Endodermal cell (in vitro differentiated cells): ENCODE data around the gene SLC35B2. TPM values are rescaled to one million over a fixed set of nuclear protein-coding genes. Genes with fewer than 3 reads are reported as not detected.
A peak's percentile ranks its signal among the peaks of the same experiment; 100 is the strongest.

Experiments
- DNase-seq: peaks from one replicate; pipeline ENCODE4 v3.0.0-alpha.2; 2017
- H3K27ac ChIP-seq: 2 replicates; pipeline ENCODE4 v1.5.1; 2013; ENCODE audit warnings: mild to moderate bottlenecking, low read depth, low read length, moderate library complexity
- H3K27me3 ChIP-seq: 2 replicates; pipeline ENCODE4 v1.6.1; 2013; ENCODE audit warnings: mild to moderate bottlenecking, low read length, moderate library complexity; ENCODE audit not compliant: insufficient read depth, control insufficient read depth, poor library complexity, severe bottlenecking
- H3K36me3 ChIP-seq: 2 replicates; pipeline ENCODE4 v1.7.0; 2013; ENCODE audit warnings: mild to moderate bottlenecking, low read length, moderate library complexity; ENCODE audit not compliant: control insufficient read depth, insufficient read depth
- H3K4me1 ChIP-seq: one replicate; pipeline ENCODE4 v1.7.0; 2013; ENCODE audit warnings: low read length; ENCODE audit not compliant: control insufficient read depth, insufficient read depth
- H3K4me3 ChIP-seq: 2 replicates; pipeline ENCODE4 v1.5.1; 2013; ENCODE audit warnings: mild to moderate bottlenecking, low read length, moderate library complexity
- H3K9ac ChIP-seq: 2 replicates; pipeline ENCODE4 v1.6.1; 2013; ENCODE audit warnings: mild to moderate bottlenecking, low read length, moderate library complexity; ENCODE audit not compliant: poor library complexity, severe bottlenecking; ENCODE audit errors: extremely low read depth
- H3K9me3 ChIP-seq: 2 replicates; pipeline ENCODE4 v1.6.1; 2013; ENCODE audit warnings: mild to moderate bottlenecking, low read length, moderate library complexity; ENCODE audit not compliant: control insufficient read depth
- H3K27ac Mint-ChIP-seq: 2 replicates; pipeline ENCODE4 v1.8.0; 2020; ENCODE audit warnings: mixed read lengths
- H3K27me3 Mint-ChIP-seq: 2 replicates; pipeline ENCODE4 v1.8.0; 2021; ENCODE audit warnings: mild to moderate bottlenecking, mixed read lengths; ENCODE audit not compliant: insufficient read depth
- H3K36me3 Mint-ChIP-seq: 2 replicates; pipeline ENCODE4 v1.8.0; 2020; ENCODE audit warnings: low read depth, mixed read lengths
- H3K4me1 Mint-ChIP-seq: 2 replicates; pipeline ENCODE4 v1.8.0; 2020; ENCODE audit warnings: mixed read lengths
- H3K4me3 Mint-ChIP-seq: 2 replicates; pipeline ENCODE4 v1.8.0; 2020; ENCODE audit warnings: mild to moderate bottlenecking, moderate library complexity, mixed read lengths
- H3K9me3 Mint-ChIP-seq: 2 replicates; pipeline ENCODE4 v1.8.0; 2020; ENCODE audit warnings: mild to moderate bottlenecking, mixed read lengths
- CTCF ChIP-seq: fragments of 200-600 bp; sonication (generic); conservative IDR thresholded peaks from 2 replicates; pipeline ENCODE4 v1.5.0; 2021; ENCODE audit warnings: antibody characterized with exemption, mild to moderate bottlenecking
- WGBS, 2 experiments: methylation state at CpG; one replicate each; pipeline versions ENCODE4 v1.1.5 to v1.1.7; 2013; ENCODE audit warnings: missing lambda C conversion rate in 2 of 2, mixed read lengths in 1 of 2; ENCODE audit not compliant: insufficient coverage in 1 of 2, insufficient read length in 1 of 2; 5-methylcytosine and 5-hydroxymethylcytosine counted together
- total RNA-seq, 2 donors: library from RNA; stranded (reverse); fragmentation: NEBNext Ultra II Directional in 1 of 2; extraction: Animal tissue kit (Norgen Biotek cat#: 25700) in 1 of 2; gene quantifications; 2 replicates in 1 of 2; 3 replicates in 1 of 2; pipeline ENCODE4 v1.2.1, GENCODE V29; 2021

The SLC35B2 gene
- total RNA-seq, 2 donors from 2014 or later: 52.5 to 54.3 TPM

- no peaks in the 10 kb centered on the region for H3K9me3 ChIP-seq
- peaks cover 19% of the 10 kb centered on the region for H3K4me1 ChIP-seq
- H3K4me3 Mint-ChIP-seq: peak within 1 kb of the TSS; percentile 61
- TF ChIP-seq CTCF: no peak
- no peak within 1 kb of the TSS for H3K9ac ChIP-seq
- H3K4me3 ChIP-seq: no peak within 1 kb of the TSS
- no peaks in the 10 kb centered on the region for H3K9me3 Mint-ChIP-seq
- H3K27ac Mint-ChIP-seq: no peak within 1 kb of the TSS
- H3K36me3 ChIP-seq: no peaks in the 10 kb centered on the region
- no peaks in the 10 kb centered on the region for H3K36me3 Mint-ChIP-seq
- peaks cover 2% of the 10 kb centered on the region for H3K27me3 Mint-ChIP-seq
- WGBS, 2 experiments: 32 to 56% methylated on average over 3 to 7 of the region's 7 CpGs
- peak; percentile 75 for DNase-seq
- H3K27ac ChIP-seq: no peak within 1 kb of the TSS
- H3K4me1 Mint-ChIP-seq: peaks cover 30% of the 10 kb centered on the region
- no peaks in the 10 kb centered on the region for H3K27me3 ChIP-seq
Measured at GRCh38 chr6:44216677-44217331, 40.5 kb downstream of the SLC35B2 start, which contains the start of gene MYMX. MYMX (plus strand) TSS chr6:44216926; CDS start chr6:44217472, 546 bp downstream.

- Histone ChIP-seq H3K9me3 (no peaks in the 10 kb centered on the region), H3K4me3 (no peak overlapping the region), H3K27ac (no peak overlapping the region), H3K9ac (no peak overlapping the region), H3K27me3 (no peaks in the 10 kb centered on the region), H3K36me3 (no peaks in the 10 kb centered on the region), H3K4me1 (peaks cover 19% of the 10 kb centered on the region)
- H3K9me3 Mint-ChIP-seq: no peaks in the 10 kb centered on the region
- no peak for TF ChIP-seq CTCF
- WGBS, 2 experiments: 87 to 95% methylated on average over 5 to 6 of the region's 6 CpGs
- H3K36me3 Mint-ChIP-seq: no peaks in the 10 kb centered on the region
- peaks cover 2% of the 10 kb centered on the region for H3K27me3 Mint-ChIP-seq
- DNase-seq: no peak
- H3K4me1 Mint-ChIP-seq: peaks cover 24% of the 10 kb centered on the region
- H3K4me3 Mint-ChIP-seq: no peak overlapping the region
- no peak overlapping the region for H3K27ac Mint-ChIP-seq
Measured at GRCh38 chr6:44214307-44214706, 43.0 kb downstream of the SLC35B2 start.

- peaks cover 5% of the 10 kb centered on the region for H3K4me1 ChIP-seq
Measured at GRCh38 chr6:44211284-44211683, 46.0 kb downstream of the SLC35B2 start.

More at GRCh38 chr6:44211284-44211683, 46.0 kb downstream of the SLC35B2 start:
- H3K9me3 Mint-ChIP-seq: no peaks in the 10 kb centered on the region
- no peaks in the 10 kb centered on the region for H3K27me3 ChIP-seq
- no peaks in the 10 kb centered on the region for H3K9me3 ChIP-seq
- H3K27ac Mint-ChIP-seq: no peak overlapping the region
- no peak overlapping the region for H3K4me3 ChIP-seq
- no peak overlapping the region for H3K27ac ChIP-seq
- peaks cover 19% of the 10 kb centered on the region for H3K4me1 Mint-ChIP-seq
- TF ChIP-seq CTCF: no peak
- no peak overlapping the region for H3K4me3 Mint-ChIP-seq
- no peaks in the 10 kb centered on the region for H3K27me3 Mint-ChIP-seq
- no peak for DNase-seq
- no peak overlapping the region for H3K9ac ChIP-seq
- no peaks in the 10 kb centered on the region for H3K36me3 ChIP-seq
- WGBS, 2 experiments: 99% methylated on average over 3 of the region's 3 CpGs; no CpG with 5 or more reads in 1 of the 2 experiments
- no peaks in the 10 kb centered on the region for H3K36me3 Mint-ChIP-seq
